NCI-H1694 treated with DMSO at 0.1 percent for 48 hours (cell line): ENCODE measurements around the gene FLT3.
"Not testable (repeated sequence)": the region's sequence is repeated elsewhere in the genome, so short reads cannot be mapped to it uniquely, and the experiment has no call there.

ENCODE experiments used
- DNase-seq: peaks from one replicate; lab custom pipeline; 2025; lab: John Stamatoyannopoulos, UW

Gene FLT3

GRCh38 chr13:28044608-28045007 lies 55.8 kb downstream of the FLT3 start:
- no peak for DNase-seq

GRCh38 chr13:28043224-28043623 lies 57.2 kb downstream of the FLT3 start:
- DNase-seq, result no peak

GRCh38 chr13:28041501-28041900 lies 58.9 kb downstream of the FLT3 start:
- DNase-seq, result no peak

GRCh38 chr13:28041031-28041461 lies 59.3 kb downstream of the FLT3 start:
- no peak for DNase-seq

GRCh38 chr13:28037399-28037798 lies 63.0 kb downstream of the FLT3 start:
- no peak for DNase-seq

- DNase-seq, result no peak
Measured at GRCh38 chr13:28035146-28035782, 65.1 kb downstream of the FLT3 start.

- no peak for DNase-seq
Measured at GRCh38 chr13:28033894-28034655, 66.3 kb downstream of the FLT3 start.

GRCh38 chr13:28032438-28032837 lies 67.9 kb downstream of the FLT3 start:
- DNase-seq, result not testable (repeated sequence)

- no peak for DNase-seq
Measured at GRCh38 chr13:28031896-28032288, 68.5 kb downstream of the FLT3 start.

GRCh38 chr13:28031220-28031895 lies 69.0 kb downstream of the FLT3 start:
- DNase-seq, result no peak

- no peak for DNase-seq
Measured at GRCh38 chr13:28027607-28028364, 72.6 kb downstream of the FLT3 start.

- no peak for DNase-seq
Measured at GRCh38 chr13:28027071-28027470, 73.3 kb downstream of the FLT3 start.

GRCh38 chr13:28026508-28026907 lies 73.9 kb downstream of the FLT3 start:
- DNase-seq, result no peak

GRCh38 chr13:28022848-28023518 lies 77.4 kb downstream of the FLT3 start:
- no peak for DNase-seq

- DNase-seq, result no peak
Measured at GRCh38 chr13:28014301-28014700, 86.1 kb downstream of the FLT3 start.

- no peak for DNase-seq
Measured at GRCh38 chr13:28013482-28013881, 86.9 kb downstream of the FLT3 start.

GRCh38 chr13:28012896-28013295 lies 87.5 kb downstream of the FLT3 start:
- DNase-seq, result no peak

GRCh38 chr13:28012383-28012782 lies 88.0 kb downstream of the FLT3 start:
- no peak for DNase-seq

- DNase-seq, result no peak
Measured at GRCh38 chr13:28010046-28010445, 90.3 kb downstream of the FLT3 start.

GRCh38 chr13:28005016-28005415 lies 95.4 kb downstream of the FLT3 start:
- DNase-seq, result not testable (repeated sequence)

GRCh38 chr13:28002886-28003698 lies 97.3 kb downstream of the FLT3 start:
- DNase-seq, result no peak
